Testis (tissue), 3 donors: ENCODE measurements around the gene XK. TPM values are rescaled to one million over a fixed set of nuclear protein-coding genes. Genes with fewer than 3 reads are reported as not detected.
A peak's percentile ranks its signal among the peaks of the same experiment; 100 is the strongest.

Source experiments
- DNase-seq: peaks from one replicate; pipeline ENCODE4 v3.0.0-alpha.2; 2019
- H3K27ac ChIP-seq, 2 donors: fragments of 200-600 bp; sonication (generic); one replicate each; pipeline ENCODE4 v1.5.1; 2019
- H3K27me3 ChIP-seq: fragments of 200-600 bp; sonication (generic); one replicate; pipeline ENCODE4 v1.5.1; 2019
- H3K36me3 ChIP-seq: fragments of 200-600 bp; sonication (generic); one replicate; pipeline ENCODE4 v1.5.1; 2017; ENCODE audit warnings: low read depth; ENCODE audit errors: missing control alignments
- H3K4me1 ChIP-seq: fragments of 200-600 bp; sonication (generic); one replicate; pipeline ENCODE4 v1.5.1; 2019
- H3K4me3 ChIP-seq, 2 donors: fragments of 200-600 bp; sonication (generic); one replicate each; pipeline ENCODE4 v1.5.1; 2017 to 2019
- H3K9me3 ChIP-seq: fragments of 200-600 bp; sonication (generic); one replicate; pipeline ENCODE4 v1.5.1; 2017
- POLR2A ChIP-seq: fragments of 450-650 bp; IDR thresholded peaks from one replicate; pipeline ENCODE4 v1.6.1; 2017; ENCODE audit warnings: antibody characterized with exemption, mild to moderate bottlenecking, moderate library complexity
- WGBS, 2 donors: methylation state at CpG; one replicate each; pipeline ENCODE4 v1.1.5; 2018; 5-methylcytosine and 5-hydroxymethylcytosine counted together
- intact Hi-C: fragments of 100-400 bp; cut with DNase I; formaldehyde crosslinking; loops from one replicate; pipeline ENCODE4 v1.15.1; 2023; ENCODE audit warnings: low total_unique reads
- polyA plus RNA-seq: library from polyadenylated mRNA; stranded (reverse); fragments of 350-450 nt; fragmentation: Illumina TruSeq; extraction: RNeasy Lipid Tissue Mini Kit (QIAGEN cat#74804); gene quantifications from one replicate; pipeline ENCODE4 v1.2.3, GENCODE V29; 2014; ENCODE audit warnings: low read depth, low replicate concordance; ENCODE audit not compliant: insufficient read depth
- total RNA-seq, 2 donors: library from RNA; depleted of rRNA; stranded (reverse); fragments of >200 nt; gene quantifications; one replicate each; pipeline ENCODE4 v1.2.3, GENCODE V29; 2016
- TF ChIP-seq, protein P1 (sequence below), 3 experiments: fragments of 450-650 bp in 2 of 3; fragments of 200-600 bp in 1 of 3; sonication (generic) in 1 of 3; IDR thresholded peaks; one replicate each; pipeline ENCODE4 v1.5.1; 2016 to 2019; ENCODE audit warnings: antibody characterized with exemption in 3 of 3, mild to moderate bottlenecking in 2 of 3, moderate library complexity in 1 of 3

The XK gene
- total and polyA plus RNA-seq, 3 donors from 2014 or later: 2.6 to 4.3 (median 3.3) TPM

DNA sequence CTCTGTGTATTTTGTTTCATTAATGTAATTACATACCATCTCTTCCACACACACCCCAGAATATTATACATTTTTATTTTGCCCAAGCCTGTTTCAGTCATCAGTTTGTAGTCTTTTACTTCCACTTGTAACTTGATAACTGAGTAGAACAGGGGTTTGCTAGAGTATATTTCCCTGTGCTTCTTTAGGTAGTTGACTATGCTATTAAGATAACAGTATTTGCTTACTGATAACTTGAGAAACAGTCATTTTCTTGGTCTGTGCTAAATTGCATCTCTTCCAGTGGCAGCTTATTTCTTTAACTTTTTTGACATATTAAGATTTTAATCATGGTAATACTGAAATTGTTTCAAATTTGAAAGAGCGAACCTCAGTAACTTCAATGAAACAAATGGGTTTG lies 7.0 kb upstream of the XK start:
- TF ChIP-seq, protein P1, sequence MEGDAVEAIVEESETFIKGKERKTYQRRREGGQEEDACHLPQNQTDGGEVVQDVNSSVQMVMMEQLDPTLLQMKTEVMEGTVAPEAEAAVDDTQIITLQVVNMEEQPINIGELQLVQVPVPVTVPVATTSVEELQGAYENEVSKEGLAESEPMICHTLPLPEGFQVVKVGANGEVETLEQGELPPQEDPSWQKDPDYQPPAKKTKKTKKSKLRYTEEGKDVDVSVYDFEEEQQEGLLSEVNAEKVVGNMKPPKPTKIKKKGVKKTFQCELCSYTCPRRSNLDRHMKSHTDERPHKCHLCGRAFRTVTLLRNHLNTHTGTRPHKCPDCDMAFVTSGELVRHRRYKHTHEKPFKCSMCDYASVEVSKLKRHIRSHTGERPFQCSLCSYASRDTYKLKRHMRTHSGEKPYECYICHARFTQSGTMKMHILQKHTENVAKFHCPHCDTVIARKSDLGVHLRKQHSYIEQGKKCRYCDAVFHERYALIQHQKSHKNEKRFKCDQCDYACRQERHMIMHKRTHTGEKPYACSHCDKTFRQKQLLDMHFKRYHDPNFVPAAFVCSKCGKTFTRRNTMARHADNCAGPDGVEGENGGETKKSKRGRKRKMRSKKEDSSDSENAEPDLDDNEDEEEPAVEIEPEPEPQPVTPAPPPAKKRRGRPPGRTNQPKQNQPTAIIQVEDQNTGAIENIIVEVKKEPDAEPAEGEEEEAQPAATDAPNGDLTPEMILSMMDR (IDR thresholded peaks at IDR 0.05): no peak
- TF ChIP-seq POLR2A: no peak
- no peak for DNase-seq
- intact Hi-C loops: no loop called here
- H3K4me3 ChIP-seq: no peak overlapping the region
- no peaks in the 10 kb centered on the region for H3K4me1 ChIP-seq
- H3K9me3 ChIP-seq: no peaks in the 10 kb centered on the region
- 100% methylated on average over 1 of the region's 1 CpG for WGBS, 2 donors
- no peak overlapping the region for H3K27ac ChIP-seq
- no peaks in the 10 kb centered on the region for H3K27me3 ChIP-seq
- no peaks in the 10 kb centered on the region for H3K36me3 ChIP-seq

DNA sequence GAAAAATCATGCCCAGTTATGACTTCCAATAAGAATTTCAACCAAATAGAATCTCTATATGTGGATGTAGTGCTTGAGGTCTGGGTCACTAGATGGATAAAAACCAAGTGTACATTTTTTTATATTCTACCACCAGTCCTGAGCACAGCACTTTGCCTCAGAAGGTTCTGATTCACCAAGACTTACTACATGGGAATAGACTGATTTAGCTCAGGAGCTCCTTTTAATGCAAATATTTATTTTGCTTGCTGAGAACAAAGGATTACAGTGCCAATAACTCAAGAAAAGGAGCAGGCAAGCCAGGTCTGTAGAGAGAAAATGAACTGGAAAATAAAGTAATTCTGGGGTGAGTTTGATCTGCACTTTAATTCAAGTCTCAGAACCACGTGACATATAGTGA lies 6.4 kb upstream of the XK start:
- TF ChIP-seq, protein P1 (IDR thresholded peaks at IDR 0.05): no peak
- TF ChIP-seq POLR2A: no peak
- 90 to 93% methylated on average over 1 of the region's 1 CpG for WGBS, 2 donors
- H3K9me3 ChIP-seq: no peaks in the 10 kb centered on the region
- intact Hi-C loops: no loop called here
- no peak overlapping the region for H3K27ac ChIP-seq
- H3K27me3 ChIP-seq: no peaks in the 10 kb centered on the region
- no peaks in the 10 kb centered on the region for H3K4me1 ChIP-seq
- no peak for DNase-seq
- no peak overlapping the region for H3K4me3 ChIP-seq
- no peaks in the 10 kb centered on the region for H3K36me3 ChIP-seq

DNA sequence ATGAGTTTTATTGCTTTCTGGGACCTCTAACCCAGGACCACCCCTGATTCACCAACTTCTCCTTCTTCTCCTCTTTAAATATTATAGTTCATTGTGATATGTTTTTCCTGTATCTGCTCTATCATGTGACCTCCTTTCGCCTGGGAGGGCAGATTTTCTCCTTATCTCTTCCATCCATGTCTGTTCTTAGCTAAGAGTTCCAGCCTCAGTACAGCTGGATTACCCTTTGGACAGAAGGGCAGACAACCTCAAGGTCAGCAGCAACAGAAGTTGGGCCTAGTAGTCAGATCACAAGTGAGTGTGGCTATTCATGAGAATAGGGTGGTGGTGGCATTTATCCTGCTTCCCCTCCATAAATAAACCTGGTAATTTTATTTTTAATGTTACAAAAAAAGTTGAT lies 5.7 kb upstream of the XK start:
- no peak overlapping the region for H3K4me3 ChIP-seq
- H3K36me3 ChIP-seq: no peaks in the 10 kb centered on the region
- H3K27me3 ChIP-seq: no peaks in the 10 kb centered on the region
- 38 to 60% methylated on average over 1 of the region's 1 CpG for WGBS, 2 donors
- intact Hi-C loops: no loop called here
- H3K27ac ChIP-seq: no peak overlapping the region
- DNase-seq: no peak
- no peaks in the 10 kb centered on the region for H3K9me3 ChIP-seq
- TF ChIP-seq, protein P1 (IDR thresholded peaks at IDR 0.05): no peak
- no peak for TF ChIP-seq POLR2A
- no peaks in the 10 kb centered on the region for H3K4me1 ChIP-seq

DNA sequence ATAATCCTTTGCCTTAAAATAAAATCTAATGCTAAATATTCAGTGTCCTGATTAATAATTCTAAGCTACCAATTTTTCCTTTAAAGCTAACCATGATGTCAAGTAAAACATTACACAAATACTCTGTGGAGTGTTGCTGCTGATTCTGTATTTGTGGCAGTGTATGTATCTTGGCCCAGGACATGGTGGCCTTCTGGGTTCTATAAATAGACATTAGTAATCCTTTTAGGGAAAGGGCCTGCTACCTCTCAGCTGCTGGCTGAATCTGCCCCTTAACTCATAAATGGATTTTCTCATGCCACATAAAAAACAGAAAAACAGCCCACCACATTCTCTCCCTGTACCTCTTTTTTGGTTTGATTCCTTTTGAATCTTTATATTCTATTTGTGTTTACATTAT lies 1.2 kb upstream of the XK start:
- Histone ChIP-seq H3K4me3 (no peak overlapping the region), H3K27ac (peak overlapping the region in 1 of 2 donors; percentile 41), H3K36me3 (no peaks in the 10 kb centered on the region), H3K9me3 (no peaks in the 10 kb centered on the region), H3K27me3 (no peaks in the 10 kb centered on the region), H3K4me1 (no peaks in the 10 kb centered on the region)
- TF ChIP-seq, protein P1 (IDR thresholded peaks at IDR 0.05): no peak
- no peak for TF ChIP-seq POLR2A
- DNase-seq: no peak
- intact Hi-C loops: no loop called here

DNA sequence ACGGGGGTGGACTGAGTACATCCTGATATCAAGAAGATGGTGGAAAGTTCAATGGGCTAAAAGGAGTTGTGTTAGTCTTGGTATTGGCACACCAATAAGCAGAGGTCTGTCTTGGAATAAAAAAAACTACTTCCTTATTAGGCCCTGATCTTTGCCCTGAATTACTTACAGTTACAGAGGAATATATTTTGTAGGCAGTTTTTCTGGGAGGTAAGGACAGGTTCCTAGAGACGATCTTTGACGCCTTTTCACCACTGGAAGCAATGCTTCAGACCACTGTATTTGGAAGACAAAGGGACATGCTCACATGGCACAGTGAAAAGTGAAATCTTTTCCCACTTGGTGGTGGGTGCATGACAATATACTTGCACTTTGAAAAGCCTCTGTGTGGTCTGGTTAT lies 618 bp upstream of the XK start:
- WGBS, 2 donors: 40 to 42% methylated on average over 3 of the region's 3 CpGs

More for the DNA sequence above, 618 bp upstream of the XK start:
- no peaks in the 10 kb centered on the region for H3K36me3 ChIP-seq
- DNase-seq: no peak
- no peaks in the 10 kb centered on the region for H3K27me3 ChIP-seq
- H3K4me3 ChIP-seq: peak overlapping the region in 1 of 2 donors; percentile 53
- H3K9me3 ChIP-seq: no peaks in the 10 kb centered on the region
- no peaks in the 10 kb centered on the region for H3K4me1 ChIP-seq
- H3K27ac ChIP-seq: peak overlapping the region in 1 of 2 donors; percentile 59
- intact Hi-C loops: no loop called here
- no peak for TF ChIP-seq POLR2A
- TF ChIP-seq, protein P1 (IDR thresholded peaks at IDR 0.05): no peak
